ENCODE data around the gene GSTM3.

GRCh38 chr1:109716570-109717090, 24.2 kb downstream of the GSTM3 start:
- TF ChIP-seq, protein P1, sequence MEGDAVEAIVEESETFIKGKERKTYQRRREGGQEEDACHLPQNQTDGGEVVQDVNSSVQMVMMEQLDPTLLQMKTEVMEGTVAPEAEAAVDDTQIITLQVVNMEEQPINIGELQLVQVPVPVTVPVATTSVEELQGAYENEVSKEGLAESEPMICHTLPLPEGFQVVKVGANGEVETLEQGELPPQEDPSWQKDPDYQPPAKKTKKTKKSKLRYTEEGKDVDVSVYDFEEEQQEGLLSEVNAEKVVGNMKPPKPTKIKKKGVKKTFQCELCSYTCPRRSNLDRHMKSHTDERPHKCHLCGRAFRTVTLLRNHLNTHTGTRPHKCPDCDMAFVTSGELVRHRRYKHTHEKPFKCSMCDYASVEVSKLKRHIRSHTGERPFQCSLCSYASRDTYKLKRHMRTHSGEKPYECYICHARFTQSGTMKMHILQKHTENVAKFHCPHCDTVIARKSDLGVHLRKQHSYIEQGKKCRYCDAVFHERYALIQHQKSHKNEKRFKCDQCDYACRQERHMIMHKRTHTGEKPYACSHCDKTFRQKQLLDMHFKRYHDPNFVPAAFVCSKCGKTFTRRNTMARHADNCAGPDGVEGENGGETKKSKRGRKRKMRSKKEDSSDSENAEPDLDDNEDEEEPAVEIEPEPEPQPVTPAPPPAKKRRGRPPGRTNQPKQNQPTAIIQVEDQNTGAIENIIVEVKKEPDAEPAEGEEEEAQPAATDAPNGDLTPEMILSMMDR (IDR thresholded peaks at IDR 0.05), result no peak
- no peak for TF ChIP-seq POLR2A (IDR thresholded peaks at IDR 0.05)
